Hepatocyte (in vitro differentiated cells): ENCODE results near the gene LST1.

ENCODE experiments used
- CTCF ChIP-seq: fragments of 200-600 bp; sonication (generic); IDR thresholded peaks from 2 replicates; pipeline ENCODE4 v1.5.1; 2016; ENCODE audit warnings: antibody characterized with exemption, mild to moderate bottlenecking; ENCODE audit not compliant: poor library complexity
- EZH2 ChIP-seq: fragments of 200-600 bp; sonication (generic); IDR thresholded peaks from 2 replicates; pipeline ENCODE4 v1.6.1; 2016; ENCODE audit warnings: antibody characterized with exemption, mild to moderate bottlenecking, borderline replicate concordance

GRCh38 chr6:31558318-31558625, 27.8 kb upstream of the LST1 start:
- TF ChIP-seq CTCF (no peak), EZH2 (no peak)
